Activated CD4-positive, alpha-beta T cell treated with anti-CD3 and anti-CD28 coated beads, Interleukin-2, amount 50 U/mL, for 1 hour (primary cell): ENCODE data around the gene STK35.

ENCODE experiments used
- DNase-seq: peaks from one replicate; pipeline ENCODE4 v3.0.0-alpha.2; 2020

The STK35 gene

DNA sequence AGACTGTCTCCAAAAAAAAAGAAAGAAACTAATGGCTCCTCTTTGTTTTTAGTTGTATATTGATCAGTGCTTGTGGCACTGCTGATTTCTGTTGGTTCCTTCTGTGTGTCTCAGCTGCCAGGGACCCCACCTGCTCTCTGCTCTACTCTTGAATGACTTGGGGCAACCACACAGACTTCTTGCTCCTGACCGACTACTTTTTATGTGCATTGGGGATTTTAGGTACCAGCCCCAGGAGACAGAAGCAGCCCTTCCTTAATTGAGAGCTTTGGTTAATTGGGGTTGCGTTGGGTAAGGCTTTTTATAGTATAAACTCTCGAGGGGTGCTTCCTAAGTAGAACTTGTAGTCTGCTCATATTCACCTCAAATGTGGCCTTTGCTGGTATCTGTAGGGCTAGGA is 6.9 kb downstream of the STK35 start:
- no peak for DNase-seq

DNA sequence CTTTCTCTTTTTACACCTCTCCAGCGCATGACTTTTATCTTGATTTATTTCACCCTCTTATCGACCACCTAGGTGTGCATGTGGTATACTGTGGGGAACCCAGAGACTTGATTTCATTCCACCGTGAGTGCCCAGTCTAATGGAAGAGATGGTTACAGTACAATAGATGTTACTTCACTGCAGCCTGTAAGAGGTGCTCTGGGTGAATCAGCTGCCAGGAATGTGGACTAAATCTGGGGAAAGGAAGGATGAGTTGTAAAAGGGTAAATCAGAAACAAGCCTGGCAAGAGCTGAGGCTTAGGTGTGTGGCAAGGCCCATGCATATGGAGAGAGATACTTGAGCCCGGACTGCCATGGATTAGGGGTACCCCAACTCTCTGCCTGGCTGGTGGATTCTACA is 7.4 kb downstream of the STK35 start:
- no peak for DNase-seq

DNA sequence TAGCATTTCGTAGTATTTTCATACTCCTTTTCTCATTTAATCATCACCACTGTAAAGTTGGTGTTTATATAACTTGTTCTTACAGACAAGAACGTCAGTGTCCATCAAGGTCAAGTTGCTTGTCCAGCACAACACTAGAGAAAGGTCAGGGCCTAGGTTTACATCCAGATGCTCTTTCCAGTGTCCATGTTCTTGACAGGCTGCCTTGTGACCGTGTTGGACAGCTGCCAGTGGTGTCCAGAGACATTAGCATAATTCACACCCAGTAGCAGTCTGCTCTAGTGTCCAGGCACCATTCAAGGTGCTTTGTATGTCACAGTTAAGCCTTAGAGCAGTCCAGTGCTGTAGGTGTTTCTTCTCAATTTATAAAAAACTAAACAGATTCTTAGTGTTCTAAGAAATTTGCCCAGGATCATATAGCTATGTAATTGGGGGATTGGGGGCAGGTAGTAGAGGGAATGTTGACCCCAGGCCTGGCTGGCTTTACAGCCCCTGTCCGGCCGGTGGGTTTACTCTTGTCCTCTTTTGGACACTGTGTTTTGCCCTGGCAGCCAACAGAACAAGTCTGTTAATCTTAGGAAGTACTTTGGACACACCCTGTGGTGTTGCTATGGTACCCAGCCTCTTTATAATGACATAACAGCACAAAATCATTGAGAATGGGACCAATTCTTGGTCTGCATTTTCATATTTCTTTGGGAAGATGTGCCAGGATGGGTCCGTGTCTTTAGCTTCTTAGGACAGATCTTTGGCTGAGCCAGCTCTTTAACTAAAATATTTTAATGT is 8.0 kb downstream of the STK35 start:
- no peak for DNase-seq

DNA sequence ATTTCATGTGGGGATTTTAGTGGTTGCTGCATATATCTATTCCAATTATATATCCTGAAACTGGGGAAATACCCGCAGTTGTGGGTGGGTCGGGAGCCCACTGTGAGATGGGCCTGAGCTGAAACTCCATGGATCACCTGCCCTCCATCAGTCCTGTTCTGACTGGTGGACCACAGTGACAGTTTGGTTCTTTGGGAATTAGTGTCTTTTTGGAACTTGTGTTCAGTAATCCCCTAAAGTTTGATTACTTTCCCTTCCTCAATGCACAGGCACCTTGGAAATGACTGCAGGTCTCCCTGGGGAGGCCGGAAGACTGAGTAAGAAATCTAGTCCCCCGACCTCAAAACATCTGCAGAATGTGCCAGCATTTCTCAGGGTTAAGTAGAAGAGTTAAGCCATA is 11.3 kb downstream of the STK35 start:
- DNase-seq = no peak

DNA sequence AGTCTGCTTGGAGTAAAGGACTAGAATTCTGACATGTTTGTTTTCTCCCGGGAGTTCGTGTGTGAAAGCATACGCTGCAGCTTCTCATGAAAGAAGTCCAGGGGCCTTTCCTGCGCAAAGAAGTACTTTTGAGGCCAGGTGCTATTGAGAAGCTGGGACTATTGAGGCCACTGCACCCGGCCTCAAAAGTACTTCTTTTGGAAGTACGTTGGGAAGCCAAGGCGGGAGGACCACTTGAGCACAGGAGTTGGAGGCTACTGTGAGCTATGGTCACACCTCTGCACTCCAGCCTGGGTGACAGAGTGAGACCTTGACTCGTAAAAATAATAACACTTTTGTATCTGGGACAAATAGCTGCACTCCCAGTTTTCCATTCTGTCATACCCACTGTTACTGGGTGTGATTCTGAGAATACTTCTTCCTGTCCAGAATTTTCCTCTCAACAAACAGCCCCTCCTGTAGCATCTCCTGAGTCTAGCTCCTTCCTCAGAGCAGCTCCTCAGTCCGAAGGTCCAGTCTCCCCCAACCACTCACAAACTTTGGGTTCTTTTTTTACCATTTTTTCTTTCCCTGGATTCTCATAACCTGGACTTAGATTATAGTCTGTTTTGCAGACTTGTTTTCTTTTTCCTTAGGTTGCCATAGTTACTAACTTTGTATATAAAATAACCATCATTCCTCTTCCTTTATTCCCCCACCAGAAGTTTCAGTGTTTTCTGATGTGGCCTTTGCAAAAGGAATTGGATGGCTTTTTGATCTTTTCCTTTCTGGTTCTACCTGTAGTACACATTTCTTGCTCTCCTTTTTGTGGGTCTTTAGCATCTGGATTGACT is 12.7 kb downstream of the STK35 start:
- no peak for DNase-seq

DNA sequence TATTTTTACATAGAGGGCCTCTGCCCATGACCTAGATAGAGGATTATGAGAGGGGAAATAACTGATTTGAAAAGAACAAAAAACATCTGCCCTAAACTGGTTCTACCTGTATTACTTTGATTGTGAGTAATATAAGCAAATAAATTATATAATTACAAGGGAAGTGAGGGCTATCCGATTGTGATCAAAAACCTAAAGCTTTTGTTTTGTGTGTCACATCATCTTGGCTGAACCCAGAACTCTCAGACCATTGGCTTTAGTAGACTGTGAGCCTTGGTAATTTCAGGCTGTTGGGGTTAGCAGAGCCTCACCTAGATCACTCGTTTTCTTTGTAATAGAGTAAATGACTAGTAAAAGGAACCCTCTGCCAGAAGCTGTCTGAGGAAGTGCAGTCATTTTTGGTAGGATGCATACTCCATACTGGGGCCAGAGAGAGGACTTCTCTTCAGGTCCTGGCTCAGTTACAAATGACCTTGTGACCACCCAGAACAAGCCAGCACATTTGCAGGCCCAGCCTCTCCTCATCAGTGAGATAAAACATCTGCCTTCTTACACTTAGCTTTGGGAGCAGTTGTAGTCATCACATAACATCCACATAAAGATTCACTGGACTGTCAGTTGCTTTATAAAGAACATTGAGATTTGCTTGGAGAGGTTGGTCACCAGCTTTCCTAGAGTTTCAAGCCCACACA is 13.5 kb downstream of the STK35 start:
- DNase-seq = no peak

DNA sequence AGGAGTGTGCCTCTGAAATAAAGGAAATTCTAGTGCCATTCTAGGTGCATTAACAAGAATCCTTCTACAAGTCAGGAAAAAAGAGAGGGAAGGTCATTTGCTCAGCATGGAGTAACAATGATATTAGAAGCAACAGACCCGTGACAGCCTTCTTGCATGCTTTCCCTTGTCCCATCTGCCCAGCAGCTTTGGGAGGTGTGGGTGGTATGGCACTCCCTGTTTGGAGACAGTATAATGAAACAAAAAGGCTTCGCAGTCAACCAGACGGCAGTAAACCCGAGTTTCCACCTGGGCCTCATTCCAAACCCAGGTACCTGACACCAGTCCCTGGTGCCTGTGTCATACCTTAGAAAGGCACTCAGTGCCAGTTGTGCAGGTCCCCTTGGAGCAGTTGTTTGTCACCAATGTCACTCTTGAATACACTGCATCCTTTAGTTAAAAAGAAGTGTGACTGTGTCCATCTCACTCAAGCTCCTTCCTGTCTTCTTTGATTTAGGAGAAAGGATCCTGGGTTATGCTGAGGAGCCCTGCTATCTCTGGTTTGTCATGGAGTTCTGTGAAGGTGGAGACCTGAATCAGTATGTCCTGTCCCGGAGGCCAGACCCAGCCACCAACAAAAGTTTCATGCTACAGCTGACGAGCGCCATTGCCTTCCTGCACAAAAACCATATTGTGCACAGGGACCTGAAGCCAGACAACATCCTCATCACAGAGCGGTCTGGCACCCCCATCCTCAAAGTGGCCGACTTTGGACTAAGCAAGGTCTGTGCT is 14.7 kb downstream of the STK35 start:
- DNase-seq = no peak

DNA sequence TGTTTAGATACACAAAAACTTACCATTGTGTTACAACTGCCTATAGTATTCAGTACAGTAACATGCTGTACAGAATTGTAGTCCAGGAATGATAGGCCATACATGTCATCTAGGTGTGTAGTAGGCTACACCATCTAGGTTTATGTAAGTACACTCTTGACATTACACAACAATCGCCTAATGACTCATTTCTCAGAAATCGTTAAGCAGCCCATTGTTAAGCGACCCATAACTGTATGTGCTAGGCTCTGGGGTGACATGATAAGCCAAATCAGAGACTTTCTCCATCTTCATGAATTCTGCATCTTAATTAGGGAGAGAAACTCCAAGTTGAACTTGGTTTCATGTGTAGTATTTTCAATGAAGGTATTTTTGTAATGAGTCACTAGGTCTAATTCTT is 17.2 kb downstream of the STK35 start:
- DNase-seq = no peak

DNA sequence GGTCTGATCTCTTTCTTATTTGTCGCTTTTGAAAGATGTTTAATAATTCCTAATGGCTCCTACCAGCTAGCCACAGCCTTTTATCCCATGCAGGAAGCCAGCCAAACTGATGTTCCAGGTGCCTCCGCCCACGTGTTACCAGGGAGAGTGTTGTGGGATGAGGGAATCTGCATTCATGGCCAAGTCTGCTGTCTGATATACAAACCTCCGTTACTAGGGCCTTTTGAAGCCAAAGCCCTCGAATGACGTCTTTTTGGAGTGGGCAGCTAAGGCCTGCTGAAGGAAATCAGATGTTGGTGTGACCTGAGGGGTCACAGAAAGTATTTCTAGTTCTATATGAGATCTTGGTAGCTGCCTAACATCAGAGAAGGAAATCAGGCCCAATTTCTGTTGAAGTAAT is 21.3 kb downstream of the STK35 start:
- no peak for DNase-seq

DNA sequence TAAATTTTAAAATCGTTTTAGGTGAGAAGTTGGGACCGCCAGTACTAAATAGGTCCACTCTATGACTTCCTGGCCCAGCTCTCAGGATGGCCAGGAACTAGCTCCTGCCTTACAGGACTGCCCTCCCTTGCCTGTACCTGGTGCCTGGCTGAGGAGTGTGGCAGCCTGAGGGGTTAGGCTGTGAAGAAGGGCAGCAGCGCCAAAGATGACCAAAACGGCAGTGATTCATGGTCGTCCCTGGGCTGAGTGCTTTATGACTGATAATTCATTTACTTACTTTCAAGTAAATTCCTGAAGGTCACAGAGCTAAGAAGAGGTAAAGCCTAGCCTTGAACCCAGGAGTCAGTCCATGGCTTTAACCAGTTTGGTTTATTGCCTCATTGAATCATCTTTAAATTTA is 22.1 kb downstream of the STK35 start:
- no peak for DNase-seq

DNA sequence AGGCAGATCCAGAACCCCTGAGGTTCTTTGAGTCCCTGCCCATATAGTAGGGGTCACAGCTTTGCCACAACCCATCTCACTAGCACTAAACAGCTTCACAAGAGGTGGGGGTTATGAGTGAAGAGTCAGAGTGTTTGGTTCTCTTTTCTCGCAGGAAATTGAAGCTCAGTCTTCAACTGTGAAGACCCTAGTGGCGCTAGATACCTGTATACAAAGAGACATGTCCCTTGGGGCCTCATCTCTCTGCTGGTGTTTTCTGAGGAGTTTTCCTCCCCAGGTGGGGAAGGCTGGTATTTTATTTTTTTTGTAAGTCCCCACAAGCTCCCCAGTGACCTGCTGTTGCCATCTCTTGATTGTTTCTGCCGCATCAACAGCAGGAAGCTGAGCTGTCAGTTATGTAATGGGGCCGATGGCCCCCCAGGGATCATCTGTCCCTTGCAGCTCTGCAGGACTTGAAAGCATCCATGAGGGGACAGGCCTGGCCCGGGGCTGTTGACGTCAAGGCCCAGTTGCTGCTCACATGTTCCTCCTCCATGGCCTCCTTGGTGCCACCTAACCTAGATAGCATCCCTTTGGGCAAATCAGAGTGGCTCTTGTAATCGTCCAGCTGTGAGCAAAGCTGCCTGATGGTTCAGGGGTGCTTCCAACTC is 23.1 kb downstream of the STK35 start:
- no peak for DNase-seq

DNA sequence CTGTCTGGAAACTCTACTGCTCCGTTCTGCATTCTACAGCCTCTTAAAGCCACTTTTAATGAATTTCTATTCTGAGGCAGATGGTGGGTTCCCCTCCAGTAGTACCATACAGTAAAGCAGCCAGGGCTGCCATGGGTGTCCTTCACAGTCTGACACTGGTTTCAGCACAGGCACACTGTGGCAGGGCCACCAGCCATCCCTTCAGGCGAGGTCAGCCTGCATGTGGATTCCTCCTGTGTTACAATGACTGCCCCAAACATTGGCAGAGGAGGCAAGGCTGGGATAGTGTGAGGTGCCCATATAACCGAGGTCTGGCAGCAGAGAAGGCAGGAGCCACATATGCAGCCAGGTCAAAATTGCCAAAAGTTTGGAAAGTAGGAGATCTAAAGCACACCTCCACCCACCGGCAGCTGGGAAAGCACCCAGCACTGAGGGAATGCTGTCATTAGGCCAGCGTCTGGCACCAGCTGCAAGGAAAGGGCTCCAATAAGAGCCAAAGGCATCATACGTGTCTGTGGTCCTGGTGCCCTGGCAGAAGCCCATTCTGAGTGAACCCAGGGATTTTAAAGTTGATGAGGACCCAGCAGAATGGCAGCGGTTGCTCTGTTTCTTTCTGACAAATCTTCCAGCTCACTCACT is 24.0 kb downstream of the STK35 start:
- no peak for DNase-seq

DNA sequence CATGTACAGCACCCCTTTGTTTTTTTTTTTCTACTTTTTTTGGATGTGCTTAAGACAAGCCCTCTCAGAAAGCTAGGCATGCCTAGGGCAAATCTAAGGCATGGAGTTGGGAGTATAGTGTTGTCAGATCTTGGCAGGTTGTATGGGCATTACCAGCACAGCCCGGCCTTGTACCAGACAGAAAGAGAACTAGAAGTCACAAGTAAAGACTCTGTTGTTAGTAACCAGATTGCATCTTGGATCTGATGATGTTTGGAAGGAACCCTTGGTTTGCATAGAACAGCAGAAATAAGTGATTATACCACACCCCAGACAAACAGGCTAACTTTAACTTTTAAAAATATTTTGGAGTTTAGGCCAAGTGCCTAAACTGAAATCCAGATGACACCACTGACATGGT is 25.6 kb downstream of the STK35 start:
- no peak for DNase-seq

DNA sequence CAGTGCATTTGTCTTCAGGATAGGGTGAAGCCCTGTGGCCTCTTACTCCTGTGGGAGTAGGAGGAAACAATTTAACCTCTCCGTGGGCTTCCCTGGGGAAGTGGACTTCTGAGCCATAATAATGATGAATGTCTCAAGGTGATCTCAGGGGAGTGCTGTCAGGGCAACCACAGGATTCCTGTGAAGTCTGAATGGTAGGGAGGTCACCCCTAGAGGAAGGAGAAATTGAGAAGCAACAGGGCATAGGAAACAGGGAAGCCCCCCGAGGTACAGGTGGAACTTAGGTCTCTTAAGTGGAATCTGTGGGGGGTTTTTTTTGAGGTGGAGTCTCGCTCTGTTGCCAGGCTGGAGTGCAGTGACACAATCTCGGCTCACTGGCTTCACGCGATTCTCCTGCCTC is 26.9 kb downstream of the STK35 start:
- DNase-seq = no peak

DNA sequence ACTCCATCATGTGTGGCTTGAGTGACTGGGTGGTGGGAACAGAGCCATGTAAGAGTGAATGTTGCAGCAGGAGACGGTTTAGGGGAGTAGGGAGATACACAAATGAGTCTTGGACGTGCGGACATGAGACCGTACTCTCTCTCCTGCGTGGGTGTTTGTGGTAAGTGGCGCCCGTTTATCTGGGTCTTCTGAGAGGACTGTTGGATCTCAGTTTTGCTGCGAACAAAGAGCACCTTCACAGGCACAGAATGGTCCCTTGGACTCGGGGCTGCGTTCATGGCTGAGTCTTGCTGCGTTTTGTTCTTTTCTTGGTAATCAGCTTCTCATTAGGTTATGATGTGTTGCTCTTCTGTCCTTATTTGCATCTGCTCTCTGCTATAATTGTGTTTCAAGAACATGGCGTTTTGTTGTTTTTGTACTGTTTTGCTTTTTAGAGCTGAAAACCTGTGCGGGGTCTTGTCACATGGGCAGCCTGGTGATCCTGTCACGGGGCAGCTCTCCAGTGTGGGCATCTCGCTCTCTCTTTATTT is 28.5 kb downstream of the STK35 start:
- no peak for DNase-seq

DNA sequence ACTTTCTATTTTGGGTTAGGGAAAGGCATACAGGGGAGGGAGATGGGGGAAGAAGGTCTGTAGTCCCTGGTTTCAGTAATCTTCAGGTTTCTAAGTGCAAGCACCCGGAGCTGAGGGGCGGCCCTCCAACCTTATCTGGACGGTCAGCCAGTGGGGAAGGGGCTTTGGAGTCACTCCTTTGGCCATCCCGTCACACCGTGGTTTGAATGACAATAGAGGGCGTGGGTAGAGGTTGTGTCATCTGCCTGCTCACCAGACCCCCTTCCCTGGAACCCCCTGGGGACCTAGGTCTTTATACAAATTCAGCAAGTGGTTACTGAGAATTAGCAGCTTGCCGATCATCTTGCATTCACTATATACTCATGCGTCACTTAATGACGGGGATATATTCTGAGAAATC is 29.1 kb downstream of the STK35 start:
- DNase-seq = no peak

DNA sequence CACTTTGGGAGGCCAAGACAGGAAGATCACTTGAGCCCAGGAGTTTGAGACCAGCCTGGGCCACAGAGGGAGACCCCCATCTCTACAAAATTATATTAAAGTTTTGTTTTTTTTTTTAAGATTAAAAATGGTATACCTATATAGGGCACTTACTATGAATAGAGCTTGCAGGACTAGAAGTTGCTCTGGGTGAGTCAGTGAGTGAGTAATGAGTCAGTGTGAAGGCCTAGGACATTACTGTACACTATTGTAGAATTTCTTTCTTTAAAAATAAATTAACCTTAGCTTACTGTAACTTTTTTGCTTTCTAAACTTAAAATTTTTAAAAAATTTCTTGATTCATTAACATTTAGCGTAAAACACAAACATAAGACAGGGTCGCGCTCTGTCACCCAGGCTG is 29.7 kb downstream of the STK35 start:
- DNase-seq = no peak

DNA sequence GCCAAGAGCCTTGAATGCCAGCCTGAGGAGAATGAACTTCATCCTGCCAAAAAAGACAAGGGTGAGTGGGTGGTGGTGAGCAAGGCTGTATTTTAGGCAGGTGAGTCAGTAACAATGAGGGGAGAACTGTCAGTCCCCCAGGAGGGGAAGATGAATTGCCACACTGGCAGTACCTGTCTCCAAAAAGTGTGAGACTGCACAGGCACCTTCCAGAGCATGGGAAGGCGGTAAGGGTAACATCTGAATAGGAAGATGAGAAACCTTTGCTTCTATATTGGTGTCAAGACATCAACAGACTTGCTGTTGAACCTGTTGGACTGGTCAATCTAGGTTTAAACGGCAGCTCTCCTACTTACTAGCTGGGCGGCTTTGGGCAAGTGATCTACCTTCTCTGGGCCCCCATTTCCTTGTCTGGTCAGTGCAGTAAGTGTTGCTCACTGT is 30.9 kb downstream of the STK35 start:
- no peak for DNase-seq

DNA sequence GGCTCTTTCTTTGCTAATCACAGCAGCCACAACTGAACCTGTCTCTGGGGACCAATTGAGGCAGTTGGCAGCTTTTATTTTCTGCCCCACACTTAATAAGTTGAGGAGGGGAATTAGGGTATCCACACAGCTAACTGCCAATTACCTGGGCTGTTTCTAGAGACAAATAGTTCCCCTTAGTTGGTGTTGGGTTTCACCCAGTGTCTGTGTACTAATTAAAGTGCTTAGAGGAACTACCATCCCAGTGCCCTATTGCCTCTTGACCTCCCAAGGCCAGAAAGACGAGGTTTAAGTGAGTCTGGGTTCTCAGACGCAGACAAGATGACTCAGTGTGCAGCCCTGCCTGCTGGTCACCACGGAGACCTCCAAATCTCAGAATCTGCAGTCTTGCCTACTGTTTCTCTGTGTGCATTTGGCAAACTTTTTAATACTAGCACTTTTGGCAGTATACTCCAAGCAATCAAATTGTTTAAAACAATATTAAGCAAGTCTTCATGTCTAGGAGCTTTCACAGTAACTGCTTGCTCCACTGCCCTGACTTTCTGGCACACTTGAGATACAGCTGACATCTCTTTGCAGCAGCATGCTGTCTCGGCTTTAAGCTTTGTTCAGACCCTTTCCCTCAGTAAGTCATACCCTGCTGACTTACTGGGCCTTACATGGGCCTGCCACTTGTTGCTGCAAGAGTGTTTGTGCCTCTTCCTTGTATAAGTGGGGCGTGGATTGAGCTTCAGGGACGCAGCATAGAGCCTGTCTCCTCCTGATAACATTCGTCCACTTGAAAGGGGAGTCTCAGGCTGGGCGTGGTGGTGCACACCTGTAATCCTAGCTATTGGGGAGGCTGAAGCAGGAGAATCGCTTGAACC is 31.9 kb downstream of the STK35 start:
- DNase-seq = no peak

DNA sequence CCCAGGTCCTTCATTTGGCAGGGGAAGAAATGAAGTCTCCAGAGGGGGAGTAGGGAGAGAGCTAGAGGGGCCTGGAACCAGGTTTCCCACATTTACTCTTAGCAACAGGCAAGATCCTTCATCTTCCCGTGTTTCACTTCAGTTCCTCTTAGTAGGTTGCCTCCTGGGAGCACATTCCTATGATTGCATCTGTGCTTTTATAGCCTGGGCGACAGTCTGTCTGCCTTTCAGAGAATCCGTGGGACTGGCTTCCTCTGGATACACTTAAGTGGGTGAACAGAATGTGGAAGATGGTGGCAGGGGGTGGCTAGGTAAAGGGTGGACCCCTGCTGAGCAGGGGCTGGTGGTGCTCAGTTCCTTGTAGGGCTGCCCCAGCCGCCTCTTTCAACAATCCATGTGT is 33.4 kb downstream of the STK35 start:
- no peak for DNase-seq

DNA sequence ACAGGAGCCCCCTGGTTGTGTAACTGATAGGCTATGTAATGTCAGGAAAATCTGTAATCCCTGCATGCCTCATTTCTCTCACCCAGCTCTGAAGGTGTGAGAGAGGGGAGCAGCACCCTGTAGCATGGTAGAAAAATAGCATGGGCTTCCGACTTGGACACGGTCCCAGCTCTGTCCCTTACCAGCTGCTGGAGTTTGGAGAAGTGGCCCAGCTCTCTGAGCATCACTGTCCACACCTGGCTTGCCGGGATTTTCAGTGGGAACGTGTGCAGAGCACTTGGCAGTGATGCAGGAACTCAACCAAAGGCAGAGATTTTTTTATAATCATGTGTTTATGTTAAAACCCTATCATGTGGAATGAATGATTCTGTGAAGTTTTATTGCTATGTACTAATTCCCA is 34.6 kb downstream of the STK35 start:
- no peak for DNase-seq
